MM.1S (cell line): ENCODE data around the gene EML1.

Experiments used
- CTCF ChIP-seq: fragments of 300-600 bp; sonication (generic); IDR thresholded peaks from 2 replicates; pipeline ENCODE4 v1.5.1; 2016; ENCODE audit warnings: antibody characterized with exemption, low read length, mixed read lengths
- EZH2 ChIP-seq: fragments of 300-600 bp; sonication (generic); optimal IDR thresholded peaks from 2 replicates; pipeline ENCODE3; 2017; ENCODE audit warnings: low read depth, mild to moderate bottlenecking, antibody characterized with exemption, low read length, mixed read lengths

GRCh38 chr14:99768381-99768780 lies 24.8 kb upstream of the EML1 start:
- TF ChIP-seq CTCF (no peak), EZH2 (no peak)
